Nephron (organoid): Measurements from ENCODE around the gene ADAMTS16.

ENCODE experiments used
- H3K27ac Mint-ChIP-seq, 3 experiments: 2 replicates each; pipeline ENCODE4 v1.8.0; 2020; ENCODE audit warnings: mixed read lengths in 3 of 3, mild to moderate bottlenecking in 2 of 3, moderate library complexity in 1 of 3
- H3K27me3 Mint-ChIP-seq: 2 replicates; pipeline ENCODE4 v1.8.0; 2021; ENCODE audit warnings: low read depth, mild to moderate bottlenecking, moderate library complexity, mixed read lengths
- H3K36me3 Mint-ChIP-seq: 2 replicates; pipeline ENCODE4 v1.8.0; 2020; ENCODE audit warnings: low read depth, mixed read lengths
- H3K4me1 Mint-ChIP-seq: 2 replicates; pipeline ENCODE4 v1.8.0; 2020; ENCODE audit warnings: mixed read lengths
- H3K4me3 Mint-ChIP-seq, 3 experiments: 2 replicates each; pipeline ENCODE4 v1.8.0; 2020; ENCODE audit warnings: mild to moderate bottlenecking in 3 of 3, mixed read lengths in 3 of 3, moderate library complexity in 2 of 3
- H3K9me3 Mint-ChIP-seq: 2 replicates; pipeline ENCODE4 v1.8.0; 2020; ENCODE audit warnings: mixed read lengths
- CTCF ChIP-seq, 3 experiments: fragments of 200-600 bp; sonication (generic); IDR thresholded peaks; one replicate each; pipeline ENCODE4 v1.5.0; 2021; ENCODE audit warnings: antibody characterized with exemption in 3 of 3; ENCODE audit not compliant: unreplicated experiment in 3 of 3

ADAMTS16 gene

DNA sequence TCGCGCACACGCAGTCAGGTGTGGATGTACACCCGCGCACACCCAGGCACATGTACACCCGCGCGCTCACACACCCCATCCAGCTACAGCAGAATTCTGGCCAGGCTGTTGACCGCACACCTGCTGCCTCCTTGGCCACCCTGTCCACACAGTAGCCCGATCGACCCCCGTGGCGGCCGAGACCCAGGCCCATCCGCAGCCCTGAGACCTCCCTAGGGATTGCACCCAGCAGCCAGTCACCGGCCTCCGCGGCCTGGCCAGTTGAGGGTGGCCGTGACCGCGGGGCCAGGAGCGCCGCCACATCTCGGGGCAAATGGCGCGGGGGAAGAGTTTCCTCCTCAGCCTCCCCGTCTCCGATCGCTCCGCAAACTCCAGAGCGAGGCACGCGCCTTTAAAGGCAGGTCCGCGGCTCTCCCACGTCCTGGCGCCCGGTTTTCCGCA, 774 bp upstream of the ADAMTS16 start:
- Mint-ChIP-seq H3K9me3 (peaks cover 15% of the 10 kb centered on the region), H3K4me3 (peak overlapping the region; percentile 87), H3K36me3 (peaks cover 37% of the 10 kb centered on the region), H3K4me1 (peaks cover 17% of the 10 kb centered on the region), H3K27me3 (peaks cover 47% of the 10 kb centered on the region), H3K27ac (peak overlapping the region; percentile 73 to 96 (median 91))
- no peak for TF ChIP-seq CTCF (IDR thresholded peaks at IDR 0.05; ENCODE audit: unreplicated experiment in 3 of 3)

DNA sequence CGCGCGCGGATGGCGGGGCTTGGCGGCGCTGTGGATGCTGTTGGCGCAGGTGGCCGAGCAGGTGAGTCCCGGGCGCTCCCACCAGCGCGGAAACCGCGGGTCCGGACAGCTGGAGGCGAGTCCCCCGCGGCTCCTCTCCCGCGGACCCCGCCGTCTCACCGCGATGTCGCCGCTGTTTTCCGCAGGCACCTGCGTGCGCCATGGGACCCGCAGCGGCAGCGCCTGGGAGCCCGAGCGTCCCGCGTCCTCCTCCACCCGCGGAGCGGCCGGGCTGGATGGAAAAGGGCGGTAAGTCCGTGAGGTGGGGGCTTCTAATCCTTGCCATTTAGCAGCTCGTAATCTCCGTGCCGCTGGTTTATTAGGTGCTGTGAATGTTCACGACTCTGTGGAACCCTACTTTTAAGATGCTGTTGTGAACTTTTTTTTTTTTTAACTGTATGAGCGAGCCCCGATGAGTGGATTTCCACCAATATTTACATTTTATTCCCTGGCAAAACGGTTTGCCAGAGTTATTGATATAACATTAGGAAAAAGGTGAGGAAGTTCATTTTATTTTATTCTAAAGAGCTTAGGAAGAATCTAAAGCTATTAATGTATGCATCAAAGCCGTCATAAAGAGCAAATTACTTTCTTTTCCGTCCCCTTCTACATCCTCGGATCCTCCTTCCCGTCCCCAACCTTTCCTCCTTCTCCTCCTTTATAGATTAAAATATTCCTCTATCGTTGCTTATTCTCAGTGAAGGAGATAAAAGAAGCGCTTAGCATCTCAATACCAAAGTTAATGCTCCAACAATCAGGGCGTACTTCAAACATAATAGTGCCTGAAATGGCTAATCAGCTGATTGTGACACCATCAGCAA, 579 bp downstream of the ADAMTS16 start:
- peak overlapping the region; percentile 14 to 81 (median 77) for H3K27ac Mint-ChIP-seq
- peaks cover 41% of the 10 kb centered on the region for H3K36me3 Mint-ChIP-seq
- TF ChIP-seq CTCF (IDR thresholded peaks at IDR 0.05; ENCODE audit: unreplicated experiment in 3 of 3), result no peak
- H3K4me1 Mint-ChIP-seq, result peaks cover 17% of the 10 kb centered on the region
- peaks cover 18% of the 10 kb centered on the region for H3K9me3 Mint-ChIP-seq
- H3K4me3 Mint-ChIP-seq, result peak overlapping the region; percentile 83 to 91 (median 88)
- peaks cover 47% of the 10 kb centered on the region for H3K27me3 Mint-ChIP-seq

DNA sequence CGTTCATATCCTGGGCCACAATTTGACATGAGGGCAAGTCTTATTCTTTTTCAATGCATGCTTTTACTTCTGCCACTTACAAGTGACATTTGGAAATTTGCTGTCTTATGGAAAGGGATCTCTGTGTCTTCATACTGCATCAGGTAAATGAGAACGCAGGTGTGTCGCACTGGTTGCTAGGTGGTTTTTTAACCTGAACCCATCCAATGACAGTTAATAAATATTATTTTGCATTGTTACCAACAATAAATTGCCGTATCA, 1.1 kb downstream of the ADAMTS16 start:
- no peak for TF ChIP-seq CTCF (IDR thresholded peaks at IDR 0.05; ENCODE audit: unreplicated experiment in 3 of 3)
- peaks cover 17% of the 10 kb centered on the region for H3K4me1 Mint-ChIP-seq
- H3K27me3 Mint-ChIP-seq, result peaks cover 47% of the 10 kb centered on the region
- peaks cover 23% of the 10 kb centered on the region for H3K9me3 Mint-ChIP-seq
- H3K4me3 Mint-ChIP-seq, result peak overlapping the region; percentile 83 to 91 (median 88)
- H3K36me3 Mint-ChIP-seq, result peaks cover 46% of the 10 kb centered on the region
- H3K27ac Mint-ChIP-seq, result peak overlapping the region; percentile 14 to 81 (median 77)

DNA sequence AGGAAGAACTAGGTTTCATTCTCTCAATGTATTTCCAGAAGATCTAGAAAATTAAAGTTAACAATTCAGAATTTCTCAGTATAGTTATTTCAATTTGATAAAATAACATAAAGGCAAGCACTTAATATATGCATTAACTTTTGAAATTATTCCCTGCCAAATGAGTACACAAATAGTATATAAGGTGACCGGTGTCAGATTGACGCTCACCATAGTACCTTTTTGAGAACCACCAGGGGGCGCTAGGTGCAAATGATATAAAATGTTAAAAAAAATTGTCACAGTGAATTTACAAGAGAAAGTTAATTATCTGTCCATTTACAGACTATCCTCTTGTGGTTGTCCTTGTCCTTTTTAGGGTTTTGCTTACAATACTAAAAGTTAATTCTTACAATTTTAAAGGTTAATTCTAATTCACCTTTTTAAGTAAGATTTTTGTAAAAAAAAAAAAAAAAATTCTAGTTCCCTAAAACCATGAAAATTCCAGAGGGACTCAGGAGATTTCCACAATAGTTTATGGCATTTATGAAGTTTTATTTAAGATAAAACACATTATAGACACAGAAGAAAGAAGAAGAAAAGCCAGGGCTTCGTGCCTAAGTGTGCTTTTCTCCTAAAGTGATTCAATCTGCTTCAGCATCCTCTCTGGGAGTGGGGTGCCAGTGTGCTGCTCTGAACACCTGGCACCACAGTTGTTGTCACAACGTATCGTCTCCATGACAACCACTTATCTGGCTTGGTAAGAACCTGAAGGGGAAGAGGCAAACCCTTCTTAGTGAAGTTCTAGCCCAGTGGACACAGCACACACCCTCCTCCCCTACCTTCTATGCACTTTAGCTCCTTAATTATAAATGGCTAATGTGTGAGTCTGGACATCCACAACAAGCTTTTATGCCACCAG, 1.7 kb downstream of the ADAMTS16 start:
- Mint-ChIP-seq H3K27ac (peak overlapping the region; percentile 68 to 81 (median 77)), H3K4me3 (peak overlapping the region; percentile 83 to 91 (median 88)), H3K9me3 (peaks cover 23% of the 10 kb centered on the region), H3K27me3 (peaks cover 44% of the 10 kb centered on the region), H3K4me1 (peaks cover 17% of the 10 kb centered on the region), H3K36me3 (peaks cover 48% of the 10 kb centered on the region)
- TF ChIP-seq CTCF (IDR thresholded peaks at IDR 0.05; ENCODE audit: unreplicated experiment in 3 of 3), result peak; percentile 84 to 94 (median 91)

DNA sequence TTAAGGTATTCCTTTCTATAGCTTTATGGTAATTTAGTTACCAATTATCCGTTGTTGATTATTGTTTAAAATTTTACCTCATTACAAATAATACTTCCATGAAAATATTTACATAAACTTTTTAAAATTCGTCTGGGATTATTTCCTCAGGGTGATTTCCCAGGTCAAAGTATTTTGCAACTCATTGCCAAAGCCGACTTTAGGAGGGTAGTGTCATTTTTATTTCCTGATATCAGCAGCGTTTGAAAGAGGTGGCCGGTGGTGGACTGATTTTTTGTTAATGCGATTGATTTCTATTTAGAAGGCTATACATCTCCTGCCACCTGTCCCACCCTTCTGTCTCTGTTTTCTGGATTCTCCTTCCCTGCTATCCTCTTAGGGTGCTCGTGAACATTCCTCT, 4.3 kb downstream of the ADAMTS16 start:
- no peak for TF ChIP-seq CTCF (IDR thresholded peaks at IDR 0.05; ENCODE audit: unreplicated experiment in 3 of 3)
- Mint-ChIP-seq H3K4me1 (peaks cover 12% of the 10 kb centered on the region), H3K27me3 (peaks cover 25% of the 10 kb centered on the region), H3K9me3 (peaks cover 29% of the 10 kb centered on the region), H3K27ac (no peak overlapping the region), H3K36me3 (peaks cover 67% of the 10 kb centered on the region), H3K4me3 (no peak overlapping the region)
